Measurements from ENCODE around the gene LCE1E.

DNA sequence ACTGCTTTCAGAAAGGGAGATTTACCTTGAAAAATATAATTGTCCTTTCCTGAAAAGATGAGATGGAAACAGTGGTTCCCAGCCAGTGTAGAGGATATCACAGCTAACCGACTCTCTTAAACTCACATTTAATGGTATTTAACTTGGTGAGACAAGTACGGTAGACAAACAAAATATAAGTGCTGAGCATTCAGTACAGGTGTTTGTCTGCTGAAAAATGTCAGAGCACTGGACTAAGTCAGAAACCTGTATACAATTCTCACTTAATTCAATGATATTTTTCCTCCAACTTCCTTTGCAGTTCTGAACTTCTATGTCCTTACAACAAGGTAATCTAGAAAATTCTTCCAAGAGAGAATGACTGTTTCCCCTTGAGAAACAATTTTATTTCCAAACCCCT, 25.6 kb downstream of the LCE1E start, which contains the start of gene LCE1B:
- TF ChIP-seq, protein P1, sequence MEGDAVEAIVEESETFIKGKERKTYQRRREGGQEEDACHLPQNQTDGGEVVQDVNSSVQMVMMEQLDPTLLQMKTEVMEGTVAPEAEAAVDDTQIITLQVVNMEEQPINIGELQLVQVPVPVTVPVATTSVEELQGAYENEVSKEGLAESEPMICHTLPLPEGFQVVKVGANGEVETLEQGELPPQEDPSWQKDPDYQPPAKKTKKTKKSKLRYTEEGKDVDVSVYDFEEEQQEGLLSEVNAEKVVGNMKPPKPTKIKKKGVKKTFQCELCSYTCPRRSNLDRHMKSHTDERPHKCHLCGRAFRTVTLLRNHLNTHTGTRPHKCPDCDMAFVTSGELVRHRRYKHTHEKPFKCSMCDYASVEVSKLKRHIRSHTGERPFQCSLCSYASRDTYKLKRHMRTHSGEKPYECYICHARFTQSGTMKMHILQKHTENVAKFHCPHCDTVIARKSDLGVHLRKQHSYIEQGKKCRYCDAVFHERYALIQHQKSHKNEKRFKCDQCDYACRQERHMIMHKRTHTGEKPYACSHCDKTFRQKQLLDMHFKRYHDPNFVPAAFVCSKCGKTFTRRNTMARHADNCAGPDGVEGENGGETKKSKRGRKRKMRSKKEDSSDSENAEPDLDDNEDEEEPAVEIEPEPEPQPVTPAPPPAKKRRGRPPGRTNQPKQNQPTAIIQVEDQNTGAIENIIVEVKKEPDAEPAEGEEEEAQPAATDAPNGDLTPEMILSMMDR (IDR thresholded peaks at IDR 0.05; ENCODE audit: insufficient read depth, low read depth, low read length): no peak
- no peak for TF ChIP-seq EZH2 (IDR thresholded peaks at IDR 0.05; ENCODE audit: insufficient read depth, low read length)
